Omental fat pad (tissue), 4 donors: ENCODE data around the gene KIF21B. TPM values are rescaled to one million over a fixed set of nuclear protein-coding genes. Genes with fewer than 3 reads are reported as not detected.
"Not testable (repeated sequence)": the region's sequence is repeated elsewhere in the genome, so short reads cannot be mapped to it uniquely, and the experiment has no call there.

ENCODE experiments used
- ATAC-seq: fragments of 150-250 bp; one replicate; pipeline ENCODE4 v1.9.1; 2016; ENCODE audit warnings: mild to moderate bottlenecking, moderate library complexity; ENCODE audit not compliant: low FRiP score
- DNase-seq: peaks from one replicate; pipeline ENCODE4 v3.0.0-alpha.2; 2019; ENCODE audit warnings: low spot score
- CTCF ChIP-seq, 3 donors: fragments of 450-650 bp; IDR thresholded peaks; one replicate each; pipeline ENCODE4 v1.5.1; 2016 to 2017; ENCODE audit warnings: antibody characterized with exemption in 3 of 3, mild to moderate bottlenecking in 3 of 3, moderate library complexity in 2 of 3
- total RNA-seq, 4 donors: library from RNA; depleted of rRNA; stranded (reverse); fragments of >200 nt; gene quantifications; one replicate each; pipeline ENCODE4 v1.1.0, GENCODE V29; 2016

The KIF21B gene
- total RNA-seq, 4 donors from 2014 or later, result 0.93 to 6.1 (median 3.7) TPM

- TF ChIP-seq CTCF (IDR thresholded peaks at IDR 0.05), result no peak
- DNase-seq, result no peak
- no peak for ATAC-seq
These were observed 54.8 kb downstream of the KIF21B start for GRCh38 chr1:200968469-200969410.

- TF ChIP-seq CTCF (IDR thresholded peaks at IDR 0.05), result no peak
- DNase-seq (no peak), ATAC-seq (no peak)
These were observed 55.6 kb downstream of the KIF21B start for GRCh38 chr1:200967693-200968468.

GRCh38 chr1:200966934-200967333 lies 56.6 kb downstream of the KIF21B start:
- no peak for TF ChIP-seq CTCF (IDR thresholded peaks at IDR 0.05)
- DNase-seq, result no peak
- no peak for ATAC-seq

- ATAC-seq (no peak), DNase-seq (no peak)
- no peak for TF ChIP-seq CTCF (IDR thresholded peaks at IDR 0.05)
These were observed 58.3 kb downstream of the KIF21B start for GRCh38 chr1:200965111-200965805.

GRCh38 chr1:200963888-200964287 lies 59.6 kb downstream of the KIF21B start:
- DNase-seq, ATAC-seq: not testable (repeated sequence)

- no peak for ATAC-seq
- no peak for TF ChIP-seq CTCF (IDR thresholded peaks at IDR 0.05)
- DNase-seq, result no peak
These were observed 60.4 kb downstream of the KIF21B start for GRCh38 chr1:200963076-200963475.

GRCh38 chr1:200962631-200963030 lies 60.9 kb downstream of the KIF21B start:
- DNase-seq (no peak), ATAC-seq (no peak)
- TF ChIP-seq CTCF (IDR thresholded peaks at IDR 0.05), result no peak

- not testable (repeated sequence) for DNase-seq, ATAC-seq
These were observed 61.4 kb downstream of the KIF21B start for GRCh38 chr1:200962151-200962550.
